ENCODE results near the gene CBFA2T2.

DNA sequence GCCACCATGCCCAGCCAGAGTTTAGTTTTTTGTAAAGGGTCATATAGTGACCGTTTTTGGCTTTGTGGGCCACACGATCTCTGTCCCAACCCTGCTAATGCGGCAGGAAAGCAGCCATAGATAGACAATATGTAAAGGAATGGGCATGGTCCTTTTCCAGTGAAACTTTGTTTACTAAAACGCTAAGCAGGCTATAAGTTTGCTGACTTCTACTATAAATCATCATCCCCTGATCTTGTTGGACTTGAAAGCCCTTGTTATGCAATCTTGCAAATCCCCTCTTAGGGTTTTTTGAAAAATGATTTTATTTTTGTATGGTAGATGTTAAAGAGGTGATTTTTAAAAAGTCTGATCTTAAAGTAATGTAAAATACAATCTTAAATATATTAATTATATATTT, 63.6 kb downstream of the CBFA2T2 start:
- no peak for TF ChIP-seq SUZ12 (IDR thresholded peaks at IDR 0.05; ENCODE audit: extremely low read depth, insufficient read depth, insufficient read length)
- TF ChIP-seq ZNF274 (IDR thresholded peaks at IDR 0.05; ENCODE audit: low read depth, low read length), result no peak

All from NT2/D1 (cell line).